Measurements from ENCODE around the gene RBBP8NL.

RBBP8NL gene

GRCh38 chr20:62427172-62428001 lies at the start of gene RBBP8NL:
RBBP8NL (minus strand) TSS chr20:62427539; CDS start chr20:62419647, 7,892 bp downstream.
- TF ChIP-seq USF1 (IDR thresholded peaks at IDR 0.05) (peak; percentile 62; the same call in 1 of the 2 replicates), EP300 (IDR thresholded peaks at IDR 0.05; ENCODE audit: borderline replicate concordance) (peak; percentile 89), NFIC (IDR thresholded peaks at IDR 0.05) (peak; percentile 93), CEBPB (IDR thresholded peaks at IDR 0.05) (peak; percentile 85), EGR1 (IDR thresholded peaks at IDR 0.05) (peak; percentile 26; the same call in 1 of the 2 replicates), TCF12 (IDR thresholded peaks at IDR 0.05; ENCODE audit: low read depth) (peak; percentile 96), CREB1 (IDR thresholded peaks at IDR 0.05; ENCODE audit: low read depth) (peak; percentile 62), REST (IDR thresholded peaks at IDR 0.05; ENCODE audit: low read depth) (no peak), TAF1 (IDR thresholded peaks at IDR 0.05; ENCODE audit: low read depth) (peak; percentile 51), YY1 (IDR thresholded peaks at IDR 0.05; ENCODE audit: low read depth) (peak; percentile 89), FOXM1 (IDR thresholded peaks at IDR 0.05; ENCODE audit: borderline replicate concordance, low read depth) (peak; percentile 77; the same call in 1 of the 2 replicates), ZBTB7A (IDR thresholded peaks at IDR 0.05; ENCODE audit: low read depth) (no peak; the same call in 1 of the 2 replicates), TEAD4 (IDR thresholded peaks at IDR 0.05) (peak; percentile 91), MAX (IDR thresholded peaks at IDR 0.05) (peak; percentile 90), RAD21 (IDR thresholded peaks at IDR 0.05; ENCODE audit: low read depth) (peak; percentile 52)

- TF ChIP-seq ZBTB7A (IDR thresholded peaks at IDR 0.05; ENCODE audit: low read depth) (peak; percentile 57; the same call in 1 of the 2 replicates), CEBPB (IDR thresholded peaks at IDR 0.05) (no peak), USF1 (IDR thresholded peaks at IDR 0.05) (peak; percentile 90), TCF12 (IDR thresholded peaks at IDR 0.05; ENCODE audit: low read depth) (no peak), MAX (IDR thresholded peaks at IDR 0.05) (peak; percentile 60; the same call in 1 of the 2 replicates)
Observed at GRCh38 chr20:62476056-62476838, 48.9 kb upstream of the RBBP8NL start.

GRCh38 chr20:62475772-62476055 lies 48.4 kb upstream of the RBBP8NL start, which contains the start of gene GATA5:
GATA5 (minus strand) TSS chr20:62475995; CDS start chr20:62475521, 474 bp downstream.
- no peak for TF ChIP-seq FOXM1 (IDR thresholded peaks at IDR 0.05; ENCODE audit: borderline replicate concordance, low read depth)
- 0 out of 2 replicates have a peak, but pooled peaks have one; percentile 12 for TF ChIP-seq ZBTB7A (IDR thresholded peaks at IDR 0.05; ENCODE audit: low read depth)
- TF ChIP-seq CREB1 (IDR thresholded peaks at IDR 0.05; ENCODE audit: low read depth): no peak
- TF ChIP-seq CEBPB (IDR thresholded peaks at IDR 0.05): no peak
- TF ChIP-seq TEAD4 (IDR thresholded peaks at IDR 0.05): no peak
- TF ChIP-seq USF1 (IDR thresholded peaks at IDR 0.05): no peak
- TF ChIP-seq MAX (IDR thresholded peaks at IDR 0.05): no peak
- no peak for TF ChIP-seq EP300 (IDR thresholded peaks at IDR 0.05; ENCODE audit: borderline replicate concordance)

GRCh38 chr20:62475027-62475771 lies 47.9 kb upstream of the RBBP8NL start:
- TF ChIP-seq EGR1 (IDR thresholded peaks at IDR 0.05) (0 out of 2 replicates have a peak, but pooled peaks have one; percentile 17), RAD21 (IDR thresholded peaks at IDR 0.05; ENCODE audit: low read depth) (no peak)

GRCh38 chr20:62474604-62475026 lies 47.3 kb upstream of the RBBP8NL start:
- TF ChIP-seq NFIC (IDR thresholded peaks at IDR 0.05) (no peak), FOXM1 (IDR thresholded peaks at IDR 0.05; ENCODE audit: borderline replicate concordance, low read depth) (no peak), CEBPB (IDR thresholded peaks at IDR 0.05) (no peak), MAX (IDR thresholded peaks at IDR 0.05) (no peak), RAD21 (IDR thresholded peaks at IDR 0.05; ENCODE audit: low read depth) (no peak), CREB1 (IDR thresholded peaks at IDR 0.05; ENCODE audit: low read depth) (no peak), ZBTB7A (IDR thresholded peaks at IDR 0.05; ENCODE audit: low read depth) (no peak), EP300 (IDR thresholded peaks at IDR 0.05; ENCODE audit: borderline replicate concordance) (no peak), REST (IDR thresholded peaks at IDR 0.05; ENCODE audit: low read depth) (no peak), YY1 (IDR thresholded peaks at IDR 0.05; ENCODE audit: low read depth) (no peak), USF1 (IDR thresholded peaks at IDR 0.05) (no peak)

Measured in Ishikawa (cell line).